Gastrocnemius medialis (tissue), 4 donors: Measurements from ENCODE around the gene ELAVL2. TPM values are rescaled to one million over a fixed set of nuclear protein-coding genes. Genes with fewer than 3 reads are reported as not detected.

ENCODE experiments used
- ATAC-seq, 2 donors: fragments of 150-250 bp; one replicate each; pipeline ENCODE4 v1.9.1; 2016
- DNase-seq, 2 donors: peaks; one replicate each; pipeline ENCODE4 v3.0.0-alpha.2; 2019
- H3K27ac ChIP-seq, 4 donors: fragments of 200-600 bp; sonication (generic); 1 replicate in 1 of 4; 2 replicates in 3 of 4; pipeline ENCODE4 v1.5.1; 2016 to 2018; ENCODE audit warnings: mild to moderate bottlenecking in 2 of 4, moderate library complexity in 1 of 4
- H3K27me3 ChIP-seq, 3 donors: fragments of 200-600 bp; sonication (generic) in 2 of 3; 1 replicate in 1 of 3; 2 replicates in 2 of 3; pipeline versions ENCODE4 v1.5.1 to v1.6.0; 2016 to 2019; ENCODE audit warnings: mild to moderate bottlenecking in 1 of 3, moderate library complexity in 1 of 3
- H3K36me3 ChIP-seq, 2 donors: fragments of 200-600 bp; sonication (generic) in 1 of 2; one replicate each; pipeline ENCODE4 v1.5.1; 2017 to 2018
- H3K4me1 ChIP-seq, 2 donors: fragments of 200-600 bp; sonication (generic) in 1 of 2; one replicate each; pipeline ENCODE4 v1.5.1; 2016 to 2017; ENCODE audit warnings: mild to moderate bottlenecking in 2 of 2
- H3K4me3 ChIP-seq, 4 donors: fragments of 200-600 bp; sonication (generic) in 3 of 4; 1 replicate in 1 of 4; 2 replicates in 3 of 4; pipeline ENCODE4 v1.5.1; 2016 to 2019; ENCODE audit warnings: mild to moderate bottlenecking in 2 of 4
- H3K9me3 ChIP-seq, 3 donors: fragments of 200-600 bp; sonication (generic) in 2 of 3; 1 replicate in 1 of 3; 2 replicates in 2 of 3; pipeline ENCODE4 v1.5.1; 2016 to 2019
- CTCF ChIP-seq, 5 experiments: fragments of 450-650 bp in 3 of 5; fragments of 200-600 bp in 2 of 5; sonication (generic) in 2 of 5; IDR thresholded peaks in 4 of 5; conservative IDR thresholded peaks in 1 of 5; 1 replicate in 4 of 5; 2 replicates in 1 of 5; pipeline ENCODE4 v1.5.1; 2016 to 2019; ENCODE audit warnings: antibody characterized with exemption in 5 of 5, mild to moderate bottlenecking in 3 of 5, moderate library complexity in 3 of 5
- POLR2A ChIP-seq, 2 donors: fragments of 450-650 bp; IDR thresholded peaks; one replicate each; pipeline ENCODE4 v1.6.1; 2017; ENCODE audit warnings: antibody characterized with exemption in 2 of 2, mild to moderate bottlenecking in 2 of 2, moderate library complexity in 2 of 2
- in situ Hi-C, 4 donors: fragments of 200-750 bp; cut with MboI; loops; one replicate each; pipeline versions ENCODE4 v1.15.0 to v1.8.0; 2017; ENCODE audit warnings: low sequenced_read_pairs in 4 of 4
- intact Hi-C: fragments of 100-400 bp; cut with DNase I; formaldehyde crosslinking; loops from one replicate; pipeline ENCODE4 v1.15.1; 2023; ENCODE audit warnings: low total_unique reads
- total RNA-seq, 4 donors: library from RNA; depleted of rRNA; stranded (reverse); fragments of >200 nt; gene quantifications; one replicate each; pipeline versions ENCODE4 v1.1.0 to v1.2.3, GENCODE V29; 2016

ELAVL2 gene
- total RNA-seq, 4 donors from 2014 or later, result not detected

- in situ Hi-C loops (no loop called here), intact Hi-C loops (no loop called here)
- H3K9me3 ChIP-seq, result no peaks in the 10 kb centered on the region
- no peaks in the 10 kb centered on the region for H3K4me1 ChIP-seq
- TF ChIP-seq CTCF (IDR thresholded peaks at IDR 0.05 in 4 of 5, conservative IDR thresholded peaks at IDR 0.05 in 1 of 5) (no peak), POLR2A (IDR thresholded peaks at IDR 0.05) (no peak)
- no peak overlapping the region for H3K4me3 ChIP-seq
- no peaks in the 10 kb centered on the region for H3K27me3 ChIP-seq
- no peak for ATAC-seq
- no peak for DNase-seq
- H3K27ac ChIP-seq, result no peak overlapping the region
- H3K36me3 ChIP-seq, result no peaks in the 10 kb centered on the region
Measured at GRCh38 chr9:23799521-23799920, 26.5 kb downstream of the ELAVL2 start.

GRCh38 chr9:23798325-23798724 lies 27.7 kb downstream of the ELAVL2 start:
- Histone ChIP-seq H3K9me3 (no peaks in the 10 kb centered on the region), H3K27me3 (no peaks in the 10 kb centered on the region), H3K4me3 (no peak overlapping the region), H3K4me1 (no peaks in the 10 kb centered on the region), H3K36me3 (no peaks in the 10 kb centered on the region), H3K27ac (no peak overlapping the region)
- ATAC-seq (no peak), DNase-seq (no peak)
- intact Hi-C loops (no loop called here), in situ Hi-C loops (no loop called here)
- TF ChIP-seq CTCF (IDR thresholded peaks at IDR 0.05 in 4 of 5, conservative IDR thresholded peaks at IDR 0.05 in 1 of 5) (no peak), POLR2A (IDR thresholded peaks at IDR 0.05) (no peak)

GRCh38 chr9:23796209-23796608 lies 29.8 kb downstream of the ELAVL2 start:
- Histone ChIP-seq H3K27me3 (no peaks in the 10 kb centered on the region), H3K4me1 (no peaks in the 10 kb centered on the region), H3K36me3 (no peaks in the 10 kb centered on the region), H3K27ac (no peak overlapping the region), H3K4me3 (no peak overlapping the region), H3K9me3 (no peaks in the 10 kb centered on the region)
- no peak for DNase-seq
- TF ChIP-seq CTCF (IDR thresholded peaks at IDR 0.05 in 4 of 5, conservative IDR thresholded peaks at IDR 0.05 in 1 of 5) (no peak), POLR2A (IDR thresholded peaks at IDR 0.05) (no peak)
- ATAC-seq, result no peak
- in situ Hi-C loops, result no loop called here
- intact Hi-C loops, result no loop called here

- Histone ChIP-seq H3K4me1 (no peaks in the 10 kb centered on the region), H3K27me3 (no peaks in the 10 kb centered on the region), H3K27ac (no peak overlapping the region), H3K4me3 (no peak overlapping the region), H3K9me3 (no peaks in the 10 kb centered on the region), H3K36me3 (no peaks in the 10 kb centered on the region)
- no peak for ATAC-seq
- intact Hi-C loops (no loop called here), in situ Hi-C loops (no loop called here)
- DNase-seq, result no peak
- TF ChIP-seq CTCF (IDR thresholded peaks at IDR 0.05 in 4 of 5, conservative IDR thresholded peaks at IDR 0.05 in 1 of 5) (no peak), POLR2A (IDR thresholded peaks at IDR 0.05) (no peak)
Measured at GRCh38 chr9:23790351-23791260, 35.4 kb downstream of the ELAVL2 start.
